Measurements from ENCODE around the gene BICDL1. TPM values are rescaled to one million over a fixed set of nuclear protein-coding genes. Genes with fewer than 3 reads are reported as not detected.

Gene BICDL1
- total RNA-seq, 1 experiment from 2014 or later = 18.2 TPM

GRCh38 chr12:120047072-120047471 lies 58.0 kb downstream of the BICDL1 start:
- Histone ChIP-seq H3K4me1 (ENCODE audit: control insufficient read depth in 1 of 2, insufficient read depth in 2 of 2, low read length in 2 of 2) (no peaks in the 10 kb centered on the region), H3K9me2 (ENCODE audit: insufficient read depth) (no peaks in the 10 kb centered on the region), H4K20me1 (ENCODE audit: insufficient read depth) (no peaks in the 10 kb centered on the region), H3K27me3 (ENCODE audit: insufficient read depth, low read length) (no peaks in the 10 kb centered on the region), H3K79me2 (ENCODE audit: insufficient read depth, low read length) (no peaks in the 10 kb centered on the region), H3K27ac (ENCODE audit: low read depth, low read length) (no peak overlapping the region), H3K4me3 (replicated peaks in 1 of 2; ENCODE audit: low read depth in 1 of 2, low read length in 2 of 2) (no peak overlapping the region), H3K4me2 (ENCODE audit: low read length) (no peak overlapping the region), H2AFZ (ENCODE audit: low read depth, low read length, poor library complexity, severe bottlenecking) (no peak overlapping the region), H3K9me3 (ENCODE audit: control insufficient read depth in 1 of 2, insufficient read depth in 1 of 2, low read depth in 1 of 2, low read length in 2 of 2) (no peaks in the 10 kb centered on the region), H3K36me3 (ENCODE audit: control insufficient read depth in 1 of 2, insufficient read depth in 2 of 2, low read length in 2 of 2) (no peaks in the 10 kb centered on the region), H3K9ac (ENCODE audit: low read length) (no peak overlapping the region)
- TF ChIP-seq CBX3 (IDR thresholded peaks at IDR 0.05; ENCODE audit: low read depth) (no peak), SRF (IDR thresholded peaks at IDR 0.05; ENCODE audit: low read depth) (no peak)
- RAD21 ChIA-PET (ENCODE audit: low non-redundant PET in 1 of 2, low total read pairs in 2 of 2, uncharacterized antibody in 2 of 2, unreplicated experiment in 2 of 2) = no interaction called here
- ATAC-seq (no peak), DNase-seq (ENCODE audit: low read depth, low spot score) (no peak)
- CTCF ChIA-PET = no interaction called here
- no TSS peak for BruUV-seq (replicated peaks)
- POLR2A ChIA-PET = no interaction called here
- intact Hi-C loops (cut with micrococcal nuclease) = no loop called here

- Histone ChIP-seq H3K27me3 (ENCODE audit: insufficient read depth, low read length) (no peaks in the 10 kb centered on the region), H3K27ac (ENCODE audit: low read depth, low read length) (no peak overlapping the region), H3K4me3 (replicated peaks in 1 of 2; ENCODE audit: low read depth in 1 of 2, low read length in 2 of 2) (no peak overlapping the region), H3K36me3 (ENCODE audit: control insufficient read depth in 1 of 2, insufficient read depth in 2 of 2, low read length in 2 of 2) (no peaks in the 10 kb centered on the region), H2AFZ (ENCODE audit: low read depth, low read length, poor library complexity, severe bottlenecking) (no peak overlapping the region), H3K4me2 (ENCODE audit: low read length) (no peak overlapping the region), H3K4me1 (ENCODE audit: control insufficient read depth in 1 of 2, insufficient read depth in 2 of 2, low read length in 2 of 2) (no peaks in the 10 kb centered on the region), H3K9ac (ENCODE audit: low read length) (no peak overlapping the region), H3K9me2 (ENCODE audit: insufficient read depth) (no peaks in the 10 kb centered on the region), H3K9me3 (ENCODE audit: control insufficient read depth in 1 of 2, insufficient read depth in 1 of 2, low read depth in 1 of 2, low read length in 2 of 2) (no peaks in the 10 kb centered on the region), H3K79me2 (ENCODE audit: insufficient read depth, low read length) (no peaks in the 10 kb centered on the region), H4K20me1 (ENCODE audit: insufficient read depth) (no peaks in the 10 kb centered on the region)
- BruUV-seq (replicated peaks) = no TSS peak
- TF ChIP-seq YY1 (IDR thresholded peaks at IDR 0.05; ENCODE audit: extremely low read depth, insufficient replicate concordance, low read depth, low read length) = no peak
- TF ChIP-seq CTCF (IDR thresholded peaks at IDR 0.05 in 2 of 3, conservative IDR thresholded peaks at IDR 0.05 in 1 of 3; ENCODE audit: borderline replicate concordance in 1 of 3, insufficient read depth in 1 of 3, low read depth in 2 of 3, low read length in 2 of 3) = no peak
- TF ChIP-seq SP1 (IDR thresholded peaks at IDR 0.05; ENCODE audit: low read depth) = no peak
- RAD21 ChIA-PET (ENCODE audit: low non-redundant PET in 1 of 2, low total read pairs in 2 of 2, uncharacterized antibody in 2 of 2, unreplicated experiment in 2 of 2) = no interaction called here
- ATAC-seq (no peak), DNase-seq (ENCODE audit: low read depth, low spot score) (no peak)
- CTCF ChIA-PET = no interaction called here
- POLR2A ChIA-PET = no interaction called here
- intact Hi-C loops (cut with micrococcal nuclease) = no loop called here
Observed at GRCh38 chr12:120048263-120048662, 59.2 kb downstream of the BICDL1 start.
